Measurements from ENCODE around the gene DPM3. TPM values are rescaled to one million over a fixed set of nuclear protein-coding genes. Genes with fewer than 3 reads are reported as not detected.

DPM3 gene
- total and polyA plus RNA-seq, 9 of the 15 experiments (the other 6 are each of a cell fraction or from before 2014, with no cell fraction given), result 3.7 to 120 (median 36.4) TPM

- no peak for TF ChIP-seq IRF1 (CRISPR knock-in tag; IDR thresholded peaks at IDR 0.05; ENCODE audit: borderline replicate concordance)
- no peak for TF ChIP-seq IFI16 (CRISPR knock-in tag; IDR thresholded peaks at IDR 0.05)
- peak; percentile 70 for TF ChIP-seq JUND (IDR thresholded peaks at IDR 0.05; ENCODE audit: borderline replicate concordance, low read depth, low read length)
- TF ChIP-seq JUND (tag; IDR thresholded peaks at IDR 0.05; ENCODE audit: borderline replicate concordance, low read depth, low read length), result peak; percentile 71; the same call in 1 of the 3 replicates
- no peak for TF ChIP-seq MLX (CRISPR knock-in tag; conservative IDR thresholded peaks at IDR 0.05)
- no peak for TF ChIP-seq EWSR1 (IDR thresholded peaks at IDR 0.05; ENCODE audit: borderline replicate concordance, low read depth, partially characterized antibody)
- peak; percentile 98 for TF ChIP-seq TFAP4 (CRISPR knock-in tag; IDR thresholded peaks at IDR 0.05; ENCODE audit: borderline replicate concordance)
- no peak for TF ChIP-seq TCF7 (IDR thresholded peaks at IDR 0.05; ENCODE audit: borderline replicate concordance)
- no peak for TF ChIP-seq TAL1 (IDR thresholded peaks at IDR 0.05)
- no peak for TF ChIP-seq CEBPZ (IDR thresholded peaks at IDR 0.05; ENCODE audit: borderline replicate concordance, low read depth, low read length)
- TF ChIP-seq RERE (CRISPR knock-in tag; IDR thresholded peaks at IDR 0.05; ENCODE audit: borderline replicate concordance), result no peak
- TF ChIP-seq ZKSCAN1 (IDR thresholded peaks at IDR 0.05; ENCODE audit: low read depth, low read length), result peak; percentile 62
- no peak for TF ChIP-seq NFIX (CRISPR knock-in tag; IDR thresholded peaks at IDR 0.05; ENCODE audit: low read depth)
- TF ChIP-seq CTBP1 (IDR thresholded peaks at IDR 0.05; ENCODE audit: borderline replicate concordance), result peak; percentile 41
Observed at GRCh38 chr1:155134880-155135414, 5.4 kb downstream of the DPM3 start (continued).

Data from K562 (cell line).